Endothelial cell (in vitro differentiated cells): ENCODE results near the gene NDEL1. TPM values are rescaled to one million over a fixed set of nuclear protein-coding genes. Genes with fewer than 3 reads are reported as not detected.
A peak's percentile ranks its signal among the peaks of the same experiment; 100 is the strongest.

Experiments used
- DNase-seq: peaks from one replicate; pipeline ENCODE4 v3.0.0; 2021; ENCODE audit warnings: low spot score
- H3K27ac Mint-ChIP-seq: one replicate; pipeline ENCODE4 v1.8.0; 2021; ENCODE audit warnings: mixed read lengths, inconsistent platforms; ENCODE audit not compliant: unreplicated experiment
- H3K27me3 Mint-ChIP-seq: one replicate; pipeline ENCODE4 v1.8.0; 2021; ENCODE audit warnings: mild to moderate bottlenecking, moderate library complexity, mixed read lengths, inconsistent platforms; ENCODE audit not compliant: unreplicated experiment
- H3K36me3 Mint-ChIP-seq: one replicate; pipeline ENCODE4 v1.8.0; 2021; ENCODE audit warnings: mild to moderate bottlenecking, low read depth, mixed read lengths, inconsistent platforms; ENCODE audit not compliant: unreplicated experiment
- H3K4me1 Mint-ChIP-seq: one replicate; pipeline ENCODE4 v1.8.0; 2021; ENCODE audit warnings: mild to moderate bottlenecking, mixed read lengths, inconsistent platforms; ENCODE audit not compliant: unreplicated experiment
- H3K4me3 Mint-ChIP-seq: one replicate; pipeline ENCODE4 v1.8.0; 2021; ENCODE audit warnings: mild to moderate bottlenecking, mixed read lengths, inconsistent platforms; ENCODE audit not compliant: unreplicated experiment
- H3K9me3 Mint-ChIP-seq: one replicate; pipeline ENCODE4 v1.8.0; 2021; ENCODE audit warnings: mixed read lengths, inconsistent platforms; ENCODE audit not compliant: unreplicated experiment
- CTCF ChIP-seq: fragments of 200-600 bp; sonication (generic); IDR thresholded peaks from one replicate; pipeline ENCODE4 v1.5.0; 2021; ENCODE audit warnings: antibody characterized with exemption; ENCODE audit not compliant: unreplicated experiment
- total RNA-seq: library from RNA; stranded (reverse); fragmentation: NEBNext Ultra II Directional; extraction: Animal tissue kit (Norgen Biotek cat#: 25700); gene quantifications from one replicate; pipeline ENCODE4 v1.2.1, GENCODE V29; 2021; ENCODE audit not compliant: unreplicated experiment

NDEL1 gene
- total RNA-seq, 1 donor from 2014 or later: 82.4 TPM

DNA sequence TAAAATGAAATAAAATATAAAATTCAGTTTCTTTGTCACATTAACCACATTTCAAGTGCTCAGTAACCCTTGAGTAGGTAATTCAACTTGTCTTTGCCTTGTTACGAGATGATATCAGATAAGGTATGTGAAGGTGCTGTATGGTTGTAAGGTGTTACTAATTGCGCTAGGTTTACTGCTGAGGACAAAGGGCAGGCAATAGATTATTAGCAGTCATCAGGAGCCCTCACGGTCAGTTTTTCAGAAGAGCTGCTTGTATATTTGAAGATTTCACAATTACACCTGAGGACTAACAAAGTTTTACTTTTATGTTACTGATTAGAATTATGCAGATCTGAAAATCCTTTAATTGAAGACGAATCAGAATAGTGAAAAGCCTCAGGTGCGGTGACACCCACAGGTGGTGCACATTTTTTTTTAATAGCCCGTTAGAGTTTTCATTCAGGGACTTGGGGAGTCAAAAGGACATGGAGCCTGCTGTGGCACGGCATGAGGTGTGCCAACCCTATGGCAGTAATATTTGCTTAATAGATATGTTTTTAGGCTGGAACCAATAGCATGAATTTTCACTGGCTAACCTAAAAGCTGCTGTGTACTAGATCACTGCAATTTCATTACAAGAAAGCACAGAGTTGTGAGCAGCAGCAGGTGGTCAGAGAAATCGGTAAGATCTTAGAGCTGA, 16.4 kb downstream of the NDEL1 start:
- Mint-ChIP-seq H3K9me3 (no peaks in the 10 kb centered on the region), H3K4me3 (no peak overlapping the region), H3K27me3 (peaks cover 1% of the 10 kb centered on the region), H3K4me1 (peaks cover 19% of the 10 kb centered on the region), H3K27ac (no peak overlapping the region), H3K36me3 (peaks cover 46% of the 10 kb centered on the region)
- no peak for DNase-seq
- TF ChIP-seq CTCF: no peak

- no peak for TF ChIP-seq CTCF
- Mint-ChIP-seq H3K9me3 (no peaks in the 10 kb centered on the region), H3K4me1 (peaks cover 8% of the 10 kb centered on the region), H3K36me3 (peaks cover 53% of the 10 kb centered on the region), H3K4me3 (no peak overlapping the region), H3K27ac (no peak overlapping the region), H3K27me3 (peaks cover 1% of the 10 kb centered on the region)
- no peak for DNase-seq
Observed at GRCh38 chr17:8453326-8453725, 17.6 kb downstream of the NDEL1 start.

DNA sequence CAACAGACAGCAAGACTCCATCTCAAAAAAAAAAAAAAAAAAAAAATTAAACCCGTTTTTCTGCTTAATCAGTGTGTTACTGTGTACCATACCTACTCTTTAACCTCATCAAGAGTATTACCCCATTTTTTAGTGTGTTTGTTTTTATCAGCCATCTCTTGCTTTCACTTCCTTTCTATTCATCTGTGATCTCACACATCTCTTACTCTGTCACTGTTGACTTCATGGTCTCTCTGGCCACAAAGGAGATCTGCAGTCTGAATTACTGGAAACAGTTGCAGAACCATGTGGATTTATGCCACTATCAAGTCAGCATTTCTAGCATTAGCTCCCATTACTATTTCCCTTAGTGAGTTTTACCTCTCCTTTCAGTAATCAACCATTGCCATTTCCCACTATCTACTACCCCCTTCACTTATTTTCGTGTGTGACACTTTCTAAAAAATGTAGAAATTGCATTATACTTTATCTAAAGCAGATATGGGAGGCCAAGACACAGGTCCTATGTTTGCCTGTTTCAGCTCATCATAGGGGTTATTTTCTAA, 20.1 kb downstream of the NDEL1 start:
- peaks cover 42% of the 10 kb centered on the region for H3K36me3 Mint-ChIP-seq
- no peak for DNase-seq
- no peaks in the 10 kb centered on the region for H3K27me3 Mint-ChIP-seq
- H3K9me3 Mint-ChIP-seq: no peaks in the 10 kb centered on the region
- H3K4me3 Mint-ChIP-seq: peak overlapping the region; percentile 43
- no peak overlapping the region for H3K27ac Mint-ChIP-seq
- peaks cover 2% of the 10 kb centered on the region for H3K4me1 Mint-ChIP-seq
- no peak for TF ChIP-seq CTCF

- H3K27me3 Mint-ChIP-seq: no peaks in the 10 kb centered on the region
- H3K4me3 Mint-ChIP-seq: peak overlapping the region; percentile 4
- H3K9me3 Mint-ChIP-seq: no peaks in the 10 kb centered on the region
- no peaks in the 10 kb centered on the region for H3K4me1 Mint-ChIP-seq
- H3K27ac Mint-ChIP-seq: no peak overlapping the region
- peaks cover 39% of the 10 kb centered on the region for H3K36me3 Mint-ChIP-seq
- DNase-seq: no peak
- no peak for TF ChIP-seq CTCF
Observed at GRCh38 chr17:8458128-8458527, 22.4 kb downstream of the NDEL1 start.

GRCh38 chr17:8459107-8459506, 23.4 kb downstream of the NDEL1 start:
- no peak overlapping the region for H3K27ac Mint-ChIP-seq
- H3K27me3 Mint-ChIP-seq: no peaks in the 10 kb centered on the region
- no peak overlapping the region for H3K4me3 Mint-ChIP-seq

More at GRCh38 chr17:8459107-8459506, 23.4 kb downstream of the NDEL1 start:
- Mint-ChIP-seq H3K9me3 (no peaks in the 10 kb centered on the region), H3K4me1 (no peaks in the 10 kb centered on the region), H3K36me3 (peaks cover 42% of the 10 kb centered on the region)
- TF ChIP-seq CTCF: no peak
- no peak for DNase-seq
